ENCODE measurements around the gene PPP3CA.
"Not testable (repeated sequence)": the region's sequence is repeated elsewhere in the genome, so short reads cannot be mapped to it uniquely, and the experiment has no call there.

PPP3CA gene

GRCh38 chr4:101037938-101038413 lies 309.4 kb downstream of the PPP3CA start:
- ATAC-seq = peak in 1 of 2 donors; percentile 33

- ATAC-seq = no peak
Observed at GRCh38 chr4:101037249-101037648, 310.1 kb downstream of the PPP3CA start.

- ATAC-seq = no peak
Observed at GRCh38 chr4:101035487-101035886, 311.8 kb downstream of the PPP3CA start.

- no peak for ATAC-seq
Observed at GRCh38 chr4:101033986-101034385, 313.3 kb downstream of the PPP3CA start.

GRCh38 chr4:101032541-101032940 lies 314.8 kb downstream of the PPP3CA start:
- no peak for ATAC-seq

GRCh38 chr4:101031971-101032370 lies 315.4 kb downstream of the PPP3CA start:
- ATAC-seq = no peak

- no peak for ATAC-seq
Observed at GRCh38 chr4:101028886-101029285, 318.4 kb downstream of the PPP3CA start.

GRCh38 chr4:101027721-101028120 lies 319.6 kb downstream of the PPP3CA start:
- no peak for ATAC-seq

- no peak for ATAC-seq
Observed at GRCh38 chr4:101025755-101026154, 321.6 kb downstream of the PPP3CA start.

GRCh38 chr4:101022151-101023024 lies 324.9 kb downstream of the PPP3CA start:
- no peak for ATAC-seq

- peak; percentile 52 to 65 for ATAC-seq
Observed at GRCh38 chr4:101020956-101021355, 326.4 kb downstream of the PPP3CA start.

GRCh38 chr4:101019941-101020401 lies 327.4 kb downstream of the PPP3CA start:
- peak; percentile 84 to 86 for ATAC-seq

GRCh38 chr4:101019313-101019712 lies 328.0 kb downstream of the PPP3CA start:
- no peak for ATAC-seq

- no peak for ATAC-seq
Observed at GRCh38 chr4:101018836-101019235, 328.5 kb downstream of the PPP3CA start.

- ATAC-seq = peak in 1 of 2 donors; percentile 14
Observed at GRCh38 chr4:101014417-101014816, 332.9 kb downstream of the PPP3CA start.

- no peak for ATAC-seq
Observed at GRCh38 chr4:101010987-101011386, 336.3 kb downstream of the PPP3CA start.

- no peak for ATAC-seq
Observed at GRCh38 chr4:101009471-101009870, 337.9 kb downstream of the PPP3CA start.

GRCh38 chr4:101008503-101008902 lies 338.8 kb downstream of the PPP3CA start:
- ATAC-seq = no peak

- ATAC-seq = no peak
Observed at GRCh38 chr4:101005659-101006058, 341.7 kb downstream of the PPP3CA start.

- no peak for ATAC-seq
Observed at GRCh38 chr4:101000496-101000895, 346.8 kb downstream of the PPP3CA start.

- no peak for ATAC-seq
Observed at GRCh38 chr4:100995671-100996070, 351.7 kb downstream of the PPP3CA start.

GRCh38 chr4:100995002-100995401 lies 352.3 kb downstream of the PPP3CA start:
- not testable (repeated sequence) for ATAC-seq

GRCh38 chr4:100991332-100992069 lies 355.8 kb downstream of the PPP3CA start:
- ATAC-seq = not testable (repeated sequence)

- no peak for ATAC-seq
Observed at GRCh38 chr4:100989401-100989800, 357.9 kb downstream of the PPP3CA start.

All from activated CD4-positive, CD25-positive, alpha-beta regulatory T cell treated with anti-CD3 and anti-CD28 coated beads, Interleukin-2, amount 50 U/mL, for 24 hours (primary cell).